Measurements from ENCODE around the gene NCAM2. TPM values are rescaled to one million over a fixed set of nuclear protein-coding genes. Genes with fewer than 3 reads are reported as not detected.

Gene NCAM2
- total RNA-seq, 1 donor from 2014 or later = 22.6 TPM

DNA sequence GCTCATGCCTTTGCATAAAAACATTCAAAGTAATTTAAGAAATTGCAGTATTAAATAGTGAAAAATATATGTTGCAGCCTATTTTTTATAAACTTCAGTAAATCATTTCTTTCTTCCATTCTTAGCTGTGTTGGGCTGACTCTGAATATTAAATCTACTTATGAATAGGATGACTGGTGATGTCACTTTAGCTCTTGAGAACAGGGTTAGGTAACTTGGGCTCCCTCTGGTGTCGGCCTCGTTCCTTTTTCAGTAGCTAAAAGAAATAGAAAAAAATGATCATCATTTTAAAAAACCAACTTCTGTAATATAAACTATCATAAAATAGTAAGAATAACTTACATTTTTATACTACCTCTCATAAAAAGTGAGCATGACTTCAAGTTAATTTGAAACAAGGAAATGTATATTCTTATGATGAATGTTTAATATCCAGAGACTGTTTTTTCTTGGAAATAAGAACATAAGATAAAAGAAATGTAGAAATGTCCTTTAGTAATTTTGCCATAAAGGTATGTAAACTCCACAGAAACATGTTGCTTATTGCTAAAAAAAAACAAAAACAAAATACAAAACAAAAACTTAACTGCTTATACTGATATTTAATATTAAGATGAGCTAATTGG lies 26.8 kb upstream of the NCAM2 start:
- Mint-ChIP-seq H3K4me1 (ENCODE audit: unreplicated experiment) (peaks cover 4% of the 10 kb centered on the region), H3K27ac (no peak overlapping the region), H3K27me3 (no peaks in the 10 kb centered on the region), H3K4me3 (no peak overlapping the region), H3K9me3 (no peaks in the 10 kb centered on the region), H3K36me3 (no peaks in the 10 kb centered on the region)
- TF ChIP-seq, protein P1, sequence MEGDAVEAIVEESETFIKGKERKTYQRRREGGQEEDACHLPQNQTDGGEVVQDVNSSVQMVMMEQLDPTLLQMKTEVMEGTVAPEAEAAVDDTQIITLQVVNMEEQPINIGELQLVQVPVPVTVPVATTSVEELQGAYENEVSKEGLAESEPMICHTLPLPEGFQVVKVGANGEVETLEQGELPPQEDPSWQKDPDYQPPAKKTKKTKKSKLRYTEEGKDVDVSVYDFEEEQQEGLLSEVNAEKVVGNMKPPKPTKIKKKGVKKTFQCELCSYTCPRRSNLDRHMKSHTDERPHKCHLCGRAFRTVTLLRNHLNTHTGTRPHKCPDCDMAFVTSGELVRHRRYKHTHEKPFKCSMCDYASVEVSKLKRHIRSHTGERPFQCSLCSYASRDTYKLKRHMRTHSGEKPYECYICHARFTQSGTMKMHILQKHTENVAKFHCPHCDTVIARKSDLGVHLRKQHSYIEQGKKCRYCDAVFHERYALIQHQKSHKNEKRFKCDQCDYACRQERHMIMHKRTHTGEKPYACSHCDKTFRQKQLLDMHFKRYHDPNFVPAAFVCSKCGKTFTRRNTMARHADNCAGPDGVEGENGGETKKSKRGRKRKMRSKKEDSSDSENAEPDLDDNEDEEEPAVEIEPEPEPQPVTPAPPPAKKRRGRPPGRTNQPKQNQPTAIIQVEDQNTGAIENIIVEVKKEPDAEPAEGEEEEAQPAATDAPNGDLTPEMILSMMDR (conservative IDR thresholded peaks at IDR 0.05) = peak; percentile 85
- DNase-seq (ENCODE audit: extremely low spot score, unreplicated experiment) = no peak

DNA sequence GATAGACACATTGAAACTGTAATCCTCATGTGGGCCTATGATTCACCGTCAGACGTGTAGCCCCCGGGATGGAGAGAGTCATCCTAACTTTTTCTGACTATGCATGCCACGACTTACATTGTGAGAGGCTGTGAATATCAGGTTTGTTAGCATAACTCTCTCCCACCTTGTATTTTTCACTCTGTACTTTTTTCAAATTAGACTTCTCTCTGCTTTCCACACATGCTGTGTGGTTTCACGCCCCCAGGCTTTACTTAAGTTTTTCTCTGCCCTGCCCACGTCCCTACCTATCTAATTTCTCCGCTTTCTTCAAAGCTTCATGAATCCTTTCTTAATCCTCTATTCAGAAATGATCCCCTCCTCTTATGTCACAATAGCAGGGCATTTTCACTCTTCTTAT lies 3.4 kb upstream of the NCAM2 start:
- H3K4me1 Mint-ChIP-seq (ENCODE audit: unreplicated experiment) = no peaks in the 10 kb centered on the region
- no peaks in the 10 kb centered on the region for H3K9me3 Mint-ChIP-seq
- H3K27me3 Mint-ChIP-seq = peaks cover 38% of the 10 kb centered on the region
- no peaks in the 10 kb centered on the region for H3K36me3 Mint-ChIP-seq
- no peak overlapping the region for H3K4me3 Mint-ChIP-seq
- no peak overlapping the region for H3K27ac Mint-ChIP-seq
- TF ChIP-seq, protein P1 (conservative IDR thresholded peaks at IDR 0.05) = no peak
- no peak for DNase-seq (ENCODE audit: extremely low spot score, unreplicated experiment)

DNA sequence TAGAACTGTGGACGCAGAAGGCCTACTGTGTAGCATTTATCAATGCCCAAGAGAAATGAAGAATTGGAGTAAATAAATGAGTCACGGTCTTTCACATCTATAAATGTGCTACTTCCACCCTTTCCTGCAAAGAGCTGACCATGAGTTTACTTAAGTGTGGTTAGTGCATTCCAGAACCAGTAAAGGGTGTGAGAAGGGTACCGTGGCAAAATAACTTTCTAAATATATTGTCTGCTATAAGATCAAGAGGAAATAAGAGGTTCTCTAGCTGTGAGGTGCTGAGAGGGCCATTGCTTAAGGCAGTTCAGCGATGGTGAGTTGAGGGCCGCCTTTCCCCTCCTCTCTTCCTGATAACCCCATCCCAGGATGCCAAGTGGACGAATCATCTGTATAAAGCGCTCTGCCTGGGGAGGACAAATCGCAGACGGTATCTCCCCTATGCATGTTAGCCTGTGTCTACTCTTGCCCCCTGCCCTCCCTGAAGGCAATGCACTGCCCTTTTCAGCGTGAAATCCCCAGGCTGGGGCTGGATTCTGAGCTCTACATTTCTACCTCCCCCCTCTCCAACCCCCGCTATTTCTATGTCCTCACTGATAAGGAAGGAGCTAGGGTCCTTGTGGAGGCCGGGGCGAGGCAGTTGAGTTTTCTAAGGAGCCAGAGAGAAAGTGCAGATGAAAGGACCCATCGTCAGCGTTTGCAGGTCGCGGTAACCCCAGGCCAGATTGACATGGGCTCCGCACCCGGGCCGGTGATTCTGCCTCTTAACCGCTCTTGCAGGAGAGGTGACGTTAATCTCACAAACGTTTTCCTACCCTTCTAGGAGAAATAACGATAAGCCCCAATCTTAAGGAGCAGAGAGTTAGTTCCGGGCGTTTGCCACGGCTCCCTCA lies 1.5 kb upstream of the NCAM2 start:
- H3K36me3 Mint-ChIP-seq = no peaks in the 10 kb centered on the region
- TF ChIP-seq, protein P1 (conservative IDR thresholded peaks at IDR 0.05) = no peak
- H3K27me3 Mint-ChIP-seq = peaks cover 43% of the 10 kb centered on the region
- H3K27ac Mint-ChIP-seq = no peak overlapping the region
- no peaks in the 10 kb centered on the region for H3K9me3 Mint-ChIP-seq
- no peak for DNase-seq (ENCODE audit: extremely low spot score, unreplicated experiment)
- H3K4me3 Mint-ChIP-seq = peak overlapping the region; percentile 78
- peaks cover 4% of the 10 kb centered on the region for H3K4me1 Mint-ChIP-seq (ENCODE audit: unreplicated experiment)

DNA sequence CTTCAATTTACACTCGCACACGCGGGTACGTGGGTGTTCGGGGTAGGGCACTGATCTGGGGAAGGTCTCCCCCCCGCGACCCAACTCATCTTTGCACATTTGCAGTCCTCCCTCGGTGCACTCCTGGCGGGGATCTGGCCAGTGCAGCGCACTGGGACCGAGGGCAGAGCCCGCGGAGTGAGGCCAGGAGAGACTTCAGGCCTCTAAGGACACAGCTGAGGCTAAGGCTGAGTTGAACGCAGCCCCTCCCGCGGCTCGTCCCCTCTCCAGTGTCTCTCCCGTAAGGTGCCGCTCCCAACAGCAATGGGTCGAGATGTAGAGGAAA lies 936 bp upstream of the NCAM2 start:
- H3K4me1 Mint-ChIP-seq (ENCODE audit: unreplicated experiment) = peaks cover 4% of the 10 kb centered on the region
- H3K4me3 Mint-ChIP-seq = peak overlapping the region; percentile 78
- TF ChIP-seq, protein P1 (conservative IDR thresholded peaks at IDR 0.05) = no peak
- H3K9me3 Mint-ChIP-seq = no peaks in the 10 kb centered on the region
- H3K27me3 Mint-ChIP-seq = peaks cover 49% of the 10 kb centered on the region
- no peak overlapping the region for H3K27ac Mint-ChIP-seq
- DNase-seq (ENCODE audit: extremely low spot score, unreplicated experiment) = no peak
- H3K36me3 Mint-ChIP-seq = no peaks in the 10 kb centered on the region

DNA sequence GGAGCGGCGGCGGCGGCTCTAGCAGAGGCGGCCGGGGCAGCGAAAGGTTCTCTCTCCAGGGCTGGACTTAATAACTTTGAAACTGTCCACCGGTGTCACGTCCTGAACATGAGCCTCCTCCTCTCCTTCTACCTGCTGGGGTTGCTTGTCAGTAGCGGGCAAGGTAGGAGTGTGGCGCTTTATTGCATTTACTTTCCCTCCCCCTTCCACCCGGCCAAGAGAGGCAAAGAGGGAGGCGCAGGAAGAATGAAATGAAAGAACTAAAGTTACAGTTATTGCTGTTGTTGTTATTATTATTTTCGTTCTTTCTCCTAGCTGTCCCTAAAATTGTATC lies 214 bp downstream of the NCAM2 start:
- H3K27ac Mint-ChIP-seq = peak overlapping the region; percentile 83
- TF ChIP-seq, protein P1 (conservative IDR thresholded peaks at IDR 0.05) = no peak

More for the DNA sequence above, 214 bp downstream of the NCAM2 start:
- H3K4me1 Mint-ChIP-seq (ENCODE audit: unreplicated experiment) = peaks cover 4% of the 10 kb centered on the region
- no peaks in the 10 kb centered on the region for H3K9me3 Mint-ChIP-seq
- no peak for DNase-seq (ENCODE audit: extremely low spot score, unreplicated experiment)
- H3K36me3 Mint-ChIP-seq = no peaks in the 10 kb centered on the region
- H3K4me3 Mint-ChIP-seq = peak overlapping the region; percentile 90
- H3K27me3 Mint-ChIP-seq = peaks cover 46% of the 10 kb centered on the region

Data from type B pancreatic cell (in vitro differentiated cells).